SK-N-SH (cell line): ENCODE results near the gene CAPN5. TPM values are rescaled to one million over a fixed set of nuclear protein-coding genes. Genes with fewer than 3 reads are reported as not detected.

Source experiments
- CTCF ChIA-PET: fragments of 300-600, 350-600 bp; formaldehyde crosslinking; extraction: SDS; loops from one replicate; lab custom pipeline; 2021; lab: Yijun Ruan, JAX
- POLR2A ChIA-PET: fragments of 350-600 bp; sonication (Branson Sonifier 250); formaldehyde crosslinking; extraction: SDS; loops from one replicate; lab custom pipeline; 2020; ENCODE audit warnings: antibody characterized with exemption, inconsistent platforms; lab: Yijun Ruan, JAX
- DNase-seq: peaks from one replicate; pipeline ENCODE4 v3.0.0; 2012
- H2AFZ ChIP-seq: fragments of 200-600 bp; sonication (generic); 2 replicates; pipeline ENCODE4 v1.8.1; 2016; ENCODE audit warnings: antibody characterized with exemption, mild to moderate bottlenecking, low read depth
- H3F3A ChIP-seq: fragments of 200-600 bp; sonication (generic); replicated peaks from 2 replicates; pipeline ENCODE3; 2016; ENCODE audit warnings: antibody characterized with exemption, mild to moderate bottlenecking; ENCODE audit not compliant: insufficient read depth
- H3K27ac ChIP-seq, 2 experiments: fragments of 200-500 bp in 1 of 2; fragments of 200-600 bp in 1 of 2; sonication (Bioruptor generic) in 1 of 2; sonication (generic), shearing (Covaris generic) in 1 of 2; 2 replicates each; pipeline versions ENCODE4 v1.5.1 to v1.6.1; 2014 to 2016; ENCODE audit warnings: low read depth in 2 of 2, inconsistent platforms in 1 of 2, low read length in 1 of 2, mild to moderate bottlenecking in 1 of 2, mixed read lengths in 1 of 2
- H3K27me3 ChIP-seq: fragments of 200-600 bp; sonication (generic), shearing (Covaris generic); 2 replicates; pipeline ENCODE4 v1.6.1; 2016; ENCODE audit warnings: mixed run types; ENCODE audit not compliant: insufficient read depth
- H3K36me3 ChIP-seq, 2 experiments: fragments of 200-500 bp in 1 of 2; fragments of 200-600 bp in 1 of 2; sonication (Bioruptor generic) in 1 of 2; sonication (generic) in 1 of 2; replicated peaks in 1 of 2; 2 replicates each; pipeline versions ENCODE3 to v1.5.1; 2014 to 2016; ENCODE audit warnings: low read length in 1 of 2, mild to moderate bottlenecking in 1 of 2; ENCODE audit not compliant: insufficient read depth in 2 of 2, control insufficient read depth in 1 of 2
- H3K4me1 ChIP-seq, 2 experiments: fragments of 200-500 bp in 1 of 2; fragments of 200-600 bp in 1 of 2; sonication (Bioruptor generic) in 1 of 2; sonication (generic), shearing (Covaris generic) in 1 of 2; 2 replicates each; pipeline versions ENCODE4 v1.5.1 to v1.6.1; 2014 to 2016; ENCODE audit warnings: low read depth in 1 of 2, low read length in 1 of 2, mixed run types in 1 of 2; ENCODE audit not compliant: insufficient read depth in 2 of 2, control insufficient read depth in 1 of 2
- H3K4me2 ChIP-seq: fragments of 200-600 bp; sonication (generic), shearing (Covaris generic); 2 replicates; pipeline ENCODE4 v1.6.1; 2017; ENCODE audit warnings: mixed run types
- H3K4me3 ChIP-seq, 2 experiments: fragments of 200-500 bp in 1 of 2; fragments of 200-600 bp in 1 of 2; sonication (Bioruptor generic) in 1 of 2; sonication (generic), shearing (Covaris generic) in 1 of 2; 2 replicates each; pipeline versions ENCODE4 v1.5.1 to v1.8.1; 2014 to 2016; ENCODE audit warnings: low read depth in 2 of 2, inconsistent platforms in 1 of 2, low read length in 1 of 2, mild to moderate bottlenecking in 1 of 2, mixed read lengths in 1 of 2, moderate library complexity in 1 of 2
- H3K79me2 ChIP-seq: fragments of 200-600 bp; sonication (generic); 2 replicates; pipeline ENCODE4 v1.8.1; 2017; ENCODE audit warnings: mild to moderate bottlenecking; ENCODE audit not compliant: insufficient read depth
- H3K9ac ChIP-seq: fragments of 200-600 bp; sonication (generic); 2 replicates; pipeline ENCODE4 v1.6.1; 2017; ENCODE audit warnings: mixed run types
- H3K9me2 ChIP-seq: fragments of 200-600 bp; sonication (generic); 2 replicates; pipeline ENCODE4 v1.6.1; 2017; ENCODE audit warnings: mixed run types
- H3K9me3 ChIP-seq: fragments of 200-600 bp; sonication (generic); 2 replicates; pipeline ENCODE4 v1.6.1; 2017; ENCODE audit warnings: mixed run types, mild to moderate bottlenecking, moderate library complexity
- H4K20me1 ChIP-seq: fragments of 200-600 bp; sonication (generic); 2 replicates; pipeline ENCODE4 v1.6.1; 2017; ENCODE audit warnings: mild to moderate bottlenecking, mixed run types; ENCODE audit not compliant: insufficient read depth
- CHD2 ChIP-seq: fragments of 150-350 bp; IDR thresholded peaks from 2 replicates; pipeline ENCODE4 v1.6.1; 2018; ENCODE audit warnings: low read length; ENCODE audit not compliant: partially characterized antibody
- CTCF ChIP-seq: fragments of 200-600 bp; sonication (generic); IDR thresholded peaks from 2 replicates; pipeline ENCODE4 v1.6.1; 2017; ENCODE audit warnings: antibody characterized with exemption, mild to moderate bottlenecking, moderate library complexity
- ELF1 ChIP-seq: IDR thresholded peaks from 2 replicates; pipeline ENCODE4 v1.4.0; 2012
- EZH2phosphoT487 ChIP-seq: fragments of 200-600 bp; sonication (generic); IDR thresholded peaks from 2 replicates; pipeline ENCODE4 v1.6.1; 2017; ENCODE audit warnings: low read depth, mixed run types, mild to moderate bottlenecking, antibody characterized with exemption, moderate library complexity, borderline replicate concordance
- FOXJ3 ChIP-seq: sonication (generic); formaldehyde crosslinking; IDR thresholded peaks from 2 replicates; pipeline ENCODE4 v1.5.1; 2020; ENCODE audit warnings: mild to moderate bottlenecking, missing genetic modification reagents
- GABPA ChIP-seq: IDR thresholded peaks from 2 replicates; pipeline ENCODE4 v1.4.0; 2012; ENCODE audit warnings: low read depth, mild to moderate bottlenecking
- IRF3 ChIP-seq: fragments of 150-350 bp; IDR thresholded peaks from 2 replicates; pipeline ENCODE4 v1.6.1; 2016; ENCODE audit warnings: mild to moderate bottlenecking, low read depth, low read length
- MEF2A ChIP-seq: IDR thresholded peaks from 2 replicates; pipeline ENCODE4 v1.4.0; 2012; ENCODE audit warnings: low read depth, borderline replicate concordance
- MXI1 ChIP-seq: IDR thresholded peaks from 2 replicates; pipeline ENCODE4 v1.6.1; 2012; ENCODE audit warnings: mild to moderate bottlenecking, low read depth, low read length, improper control_type of control experiment
- NFIC ChIP-seq: IDR thresholded peaks from 2 replicates; pipeline ENCODE4 v1.4.0; 2012; ENCODE audit warnings: borderline replicate concordance
- NRF1 ChIP-seq: IDR thresholded peaks from 2 replicates; pipeline ENCODE4 v1.6.1; 2012; ENCODE audit warnings: low read depth, mild to moderate bottlenecking, low read length
- POLR2AphosphoS5 ChIP-seq: IDR thresholded peaks from 2 replicates; pipeline ENCODE4 v1.6.1; 2012; ENCODE audit warnings: low read depth, low read length
- RAD21 ChIP-seq: IDR thresholded peaks from 2 replicates; pipeline ENCODE4 v1.6.1; 2012; ENCODE audit warnings: mild to moderate bottlenecking, low read length
- RCOR1 ChIP-seq: fragments of 150-350 bp; IDR thresholded peaks from 2 replicates; pipeline ENCODE4 v1.6.1; 2017; ENCODE audit warnings: antibody characterized with exemption, low read length
- RXRA ChIP-seq: IDR thresholded peaks from 2 replicates; pipeline ENCODE4 v1.4.0; 2012; ENCODE audit warnings: low read depth, mild to moderate bottlenecking, borderline replicate concordance
- SMC3 ChIP-seq: IDR thresholded peaks from 2 replicates; pipeline ENCODE4 v1.6.1; 2012; ENCODE audit warnings: low read depth, low read length, improper control_type of control experiment
- TAF1 ChIP-seq: IDR thresholded peaks from 2 replicates; pipeline ENCODE4 v1.6.1; 2012; ENCODE audit warnings: low read depth, mild to moderate bottlenecking, low read length, moderate library complexity, borderline replicate concordance
- TCF12 ChIP-seq: IDR thresholded peaks from 2 replicates; pipeline ENCODE4 v1.4.0; 2012
- TEAD4 ChIP-seq: IDR thresholded peaks from 2 replicates; pipeline ENCODE4 v1.4.0; 2012; ENCODE audit warnings: mild to moderate bottlenecking, borderline replicate concordance; ENCODE audit not compliant: insufficient read depth
- WGBS: methylation state at CpG from one replicate; pipeline ENCODE4 v1.1.6; 2017; ENCODE audit warnings: low lambda C conversion rate; 5-methylcytosine and 5-hydroxymethylcytosine counted together
- polyA plus RNA-seq, 3 experiments: library from polyadenylated mRNA; depleted of rRNA; stranded (reverse); fragments of >200 nt; gene quantifications; 2 replicates each; pipeline ENCODE4 v1.2.3, GENCODE V29; 2012
- TF ChIP-seq, protein P1 (sequence below): IDR thresholded peaks from 2 replicates; pipeline ENCODE4 v1.4.0; 2012; ENCODE audit warnings: low read depth, borderline replicate concordance
- TF ChIP-seq, protein P2 (sequence below): IDR thresholded peaks from 2 replicates; pipeline ENCODE4 v1.6.1; 2012; ENCODE audit warnings: mild to moderate bottlenecking, low read depth, low read length, moderate library complexity
- TF ChIP-seq, protein P3 (sequence below): IDR thresholded peaks from 2 replicates; pipeline ENCODE4; 2012

CAPN5 gene
- polyA plus RNA-seq, 1 of the 3 experiments (the other 2 are of a cell fraction): 33.1 TPM

- Histone ChIP-seq H3K4me1 (peaks cover 0 to 10% of the 10 kb centered on the region in 2 experiments; a peak in 1 of 4 replicates), H3F3A (no peaks in the 10 kb centered on the region), H3K27ac (no peak overlapping the region), H2AFZ (no peak overlapping the region), H3K4me2 (no peak overlapping the region), H3K9ac (no peak overlapping the region), H3K27me3 (no peaks in the 10 kb centered on the region), H4K20me1 (no peaks in the 10 kb centered on the region), H3K9me2 (no peaks in the 10 kb centered on the region), H3K36me3 (peaks cover 0 to 4% of the 10 kb centered on the region in 2 experiments), H3K4me3 (no peak overlapping the region), H3K79me2 (no peaks in the 10 kb centered on the region), H3K9me3 (no peaks in the 10 kb centered on the region)
- POLR2A ChIA-PET: no interaction called here
- no peak for TF ChIP-seq POLR2AphosphoS5
- no peak for TF ChIP-seq NFIC
- TF ChIP-seq EZH2phosphoT487: no peak
- peak; percentile 67 for TF ChIP-seq CTCF
- TF ChIP-seq, protein P1, sequence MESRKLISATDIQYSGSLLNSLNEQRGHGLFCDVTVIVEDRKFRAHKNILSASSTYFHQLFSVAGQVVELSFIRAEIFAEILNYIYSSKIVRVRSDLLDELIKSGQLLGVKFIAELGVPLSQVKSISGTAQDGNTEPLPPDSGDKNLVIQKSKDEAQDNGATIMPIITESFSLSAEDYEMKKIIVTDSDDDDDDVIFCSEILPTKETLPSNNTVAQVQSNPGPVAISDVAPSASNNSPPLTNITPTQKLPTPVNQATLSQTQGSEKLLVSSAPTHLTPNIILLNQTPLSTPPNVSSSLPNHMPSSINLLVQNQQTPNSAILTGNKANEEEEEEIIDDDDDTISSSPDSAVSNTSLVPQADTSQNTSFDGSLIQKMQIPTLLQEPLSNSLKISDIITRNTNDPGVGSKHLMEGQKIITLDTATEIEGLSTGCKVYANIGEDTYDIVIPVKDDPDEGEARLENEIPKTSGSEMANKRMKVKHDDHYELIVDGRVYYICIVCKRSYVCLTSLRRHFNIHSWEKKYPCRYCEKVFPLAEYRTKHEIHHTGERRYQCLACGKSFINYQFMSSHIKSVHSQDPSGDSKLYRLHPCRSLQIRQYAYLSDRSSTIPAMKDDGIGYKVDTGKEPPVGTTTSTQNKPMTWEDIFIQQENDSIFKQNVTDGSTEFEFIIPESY: no peak
- peak; percentile 35 for TF ChIP-seq RAD21
- TF ChIP-seq MEF2A: no peak
- TF ChIP-seq RXRA: no peak
- 0 out of 2 replicates have a peak, but pooled peaks have one; percentile 16 for TF ChIP-seq SMC3
- TF ChIP-seq, protein P2, sequence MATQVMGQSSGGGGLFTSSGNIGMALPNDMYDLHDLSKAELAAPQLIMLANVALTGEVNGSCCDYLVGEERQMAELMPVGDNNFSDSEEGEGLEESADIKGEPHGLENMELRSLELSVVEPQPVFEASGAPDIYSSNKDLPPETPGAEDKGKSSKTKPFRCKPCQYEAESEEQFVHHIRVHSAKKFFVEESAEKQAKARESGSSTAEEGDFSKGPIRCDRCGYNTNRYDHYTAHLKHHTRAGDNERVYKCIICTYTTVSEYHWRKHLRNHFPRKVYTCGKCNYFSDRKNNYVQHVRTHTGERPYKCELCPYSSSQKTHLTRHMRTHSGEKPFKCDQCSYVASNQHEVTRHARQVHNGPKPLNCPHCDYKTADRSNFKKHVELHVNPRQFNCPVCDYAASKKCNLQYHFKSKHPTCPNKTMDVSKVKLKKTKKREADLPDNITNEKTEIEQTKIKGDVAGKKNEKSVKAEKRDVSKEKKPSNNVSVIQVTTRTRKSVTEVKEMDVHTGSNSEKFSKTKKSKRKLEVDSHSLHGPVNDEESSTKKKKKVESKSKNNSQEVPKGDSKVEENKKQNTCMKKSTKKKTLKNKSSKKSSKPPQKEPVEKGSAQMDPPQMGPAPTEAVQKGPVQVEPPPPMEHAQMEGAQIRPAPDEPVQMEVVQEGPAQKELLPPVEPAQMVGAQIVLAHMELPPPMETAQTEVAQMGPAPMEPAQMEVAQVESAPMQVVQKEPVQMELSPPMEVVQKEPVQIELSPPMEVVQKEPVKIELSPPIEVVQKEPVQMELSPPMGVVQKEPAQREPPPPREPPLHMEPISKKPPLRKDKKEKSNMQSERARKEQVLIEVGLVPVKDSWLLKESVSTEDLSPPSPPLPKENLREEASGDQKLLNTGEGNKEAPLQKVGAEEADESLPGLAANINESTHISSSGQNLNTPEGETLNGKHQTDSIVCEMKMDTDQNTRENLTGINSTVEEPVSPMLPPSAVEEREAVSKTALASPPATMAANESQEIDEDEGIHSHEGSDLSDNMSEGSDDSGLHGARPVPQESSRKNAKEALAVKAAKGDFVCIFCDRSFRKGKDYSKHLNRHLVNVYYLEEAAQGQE: no peak
- no peak for TF ChIP-seq RCOR1
- TF ChIP-seq, protein P3, sequence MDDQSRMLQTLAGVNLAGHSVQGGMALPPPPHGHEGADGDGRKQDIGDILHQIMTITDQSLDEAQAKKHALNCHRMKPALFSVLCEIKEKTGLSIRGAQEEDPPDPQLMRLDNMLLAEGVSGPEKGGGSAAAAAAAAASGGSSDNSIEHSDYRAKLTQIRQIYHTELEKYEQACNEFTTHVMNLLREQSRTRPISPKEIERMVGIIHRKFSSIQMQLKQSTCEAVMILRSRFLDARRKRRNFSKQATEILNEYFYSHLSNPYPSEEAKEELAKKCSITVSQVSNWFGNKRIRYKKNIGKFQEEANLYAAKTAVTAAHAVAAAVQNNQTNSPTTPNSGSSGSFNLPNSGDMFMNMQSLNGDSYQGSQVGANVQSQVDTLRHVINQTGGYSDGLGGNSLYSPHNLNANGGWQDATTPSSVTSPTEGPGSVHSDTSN: no peak
- TF ChIP-seq TCF12: no peak
- TF ChIP-seq CHD2: no peak
- no peak for TF ChIP-seq ELF1
- no peak for TF ChIP-seq GABPA
- no peak for TF ChIP-seq TEAD4
- TF ChIP-seq IRF3: no peak
- no peak for TF ChIP-seq FOXJ3 (CRISPR knock-in tag)
- no peak for TF ChIP-seq NRF1
- no peak for TF ChIP-seq MXI1
- TF ChIP-seq TAF1: no peak
- peak; percentile 59 for DNase-seq
- CTCF ChIA-PET: interaction anchor here (0.6 to 8.8 kb wide), 8 partner anchors 10 to 181 kb away, joined by 3 to 78 read pairs (median 9); partner anchors contain the start of gene MYO7A
- WGBS: 87% methylated on average over 5 of the region's 5 CpGs
Observed at GRCh38 chr11:77101043-77101537, 34.3 kb downstream of the CAPN5 start.
